ENCODE results near the gene ADGRD2.

Gene ADGRD2

GRCh38 chr9:124526174-124526573, 75.9 kb downstream of the ADGRD2 start:
- DNase-seq (ENCODE audit: extremely low spot score) = no peak
- ChIA-PET POLR2A (no interaction called here), CTCF (interaction anchor here (2.8 to 5.3 kb wide), 2 partner anchors 11 to 12 kb away, joined by 11 to 55 read pairs; no protein-coding TSS in a partner anchor)
- no peak for TF ChIP-seq CTCF (IDR thresholded peaks at IDR 0.05; ENCODE audit: control extremely low read depth, extremely low read depth, low read depth, missing control alignments)

- DNase-seq (ENCODE audit: extremely low spot score) = no peak
- TF ChIP-seq CTCF (IDR thresholded peaks at IDR 0.05; ENCODE audit: control extremely low read depth, extremely low read depth, low read depth, missing control alignments) = no peak
- POLR2A ChIA-PET = no interaction called here
- CTCF ChIA-PET = interaction anchor here (2.8 to 5.3 kb wide), 2 partner anchors 9 to 13 kb away, joined by 11 to 55 read pairs; no protein-coding TSS in a partner anchor
Measured at GRCh38 chr9:124527781-124528180, 77.5 kb downstream of the ADGRD2 start.

Measured in GM10248 (cell line).